KBM-7 (cell line): ENCODE measurements around the gene ATP2B3.

Experiments
- DNase-seq: peaks from one replicate; pipeline ENCODE4 v3.0.0-alpha.2; 2015
- in situ Hi-C: fragments of 300-500 bp; cut with MboI; formaldehyde crosslinking; loops from 2 replicates; pipeline ENCODE4 v1.14.3; 2020; ENCODE audit warnings: low sequenced_read_pairs, low pct_unique_long_range_greater_than_20kb, mixed read lengths

ATP2B3 gene

GRCh38 chrX:153583433-153583832, 66.0 kb downstream of the ATP2B3 start:
- DNase-seq, result no peak
- in situ Hi-C loops, result no loop called here

GRCh38 chrX:153585827-153586226, 68.4 kb downstream of the ATP2B3 start:
- no peak for DNase-seq
- in situ Hi-C loops, result no loop called here

GRCh38 chrX:153587342-153587741, 69.9 kb downstream of the ATP2B3 start:
- no peak for DNase-seq
- in situ Hi-C loops, result no loop called here

DNA sequence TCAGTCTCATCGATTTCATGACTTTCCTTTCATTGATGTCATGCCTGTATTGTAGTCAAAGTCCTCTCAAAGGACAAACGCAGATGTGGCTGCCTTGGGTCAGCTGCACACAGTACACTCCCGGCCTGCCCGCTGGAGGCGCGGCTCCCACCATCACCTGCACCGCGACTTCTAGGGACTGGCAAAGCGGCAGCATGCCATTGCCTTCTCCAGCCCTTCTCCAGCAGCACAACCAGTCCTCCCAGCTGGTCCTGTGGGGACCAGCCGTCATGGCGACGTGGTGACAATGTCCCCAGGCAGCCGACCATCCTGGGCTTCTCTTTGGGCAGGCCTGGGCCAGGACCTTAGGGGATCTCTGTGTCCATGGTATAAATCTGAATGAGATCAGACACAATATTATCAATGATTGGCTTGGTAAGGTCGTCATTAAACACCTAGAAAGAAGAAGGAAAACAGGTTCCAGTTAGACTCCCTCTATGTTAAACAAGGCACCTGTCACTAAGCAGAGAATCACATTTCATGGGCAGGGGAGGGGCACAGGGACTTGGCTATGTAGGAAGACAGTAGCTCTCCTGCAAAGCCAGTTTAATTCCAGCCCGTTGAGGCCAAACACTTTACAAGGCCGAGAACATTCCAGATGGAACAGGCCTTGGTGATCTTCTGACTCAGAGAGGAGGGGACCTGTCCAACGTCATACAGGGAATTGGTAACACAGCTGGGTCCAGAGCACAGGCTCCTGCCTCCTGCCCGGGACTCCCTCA, 70.8 kb downstream of the ATP2B3 start:
- in situ Hi-C loops, result no loop called here
- no peak for DNase-seq

GRCh38 chrX:153588782-153589446, 71.5 kb downstream of the ATP2B3 start:
- DNase-seq, result no peak
- in situ Hi-C loops, result no loop called here

DNA sequence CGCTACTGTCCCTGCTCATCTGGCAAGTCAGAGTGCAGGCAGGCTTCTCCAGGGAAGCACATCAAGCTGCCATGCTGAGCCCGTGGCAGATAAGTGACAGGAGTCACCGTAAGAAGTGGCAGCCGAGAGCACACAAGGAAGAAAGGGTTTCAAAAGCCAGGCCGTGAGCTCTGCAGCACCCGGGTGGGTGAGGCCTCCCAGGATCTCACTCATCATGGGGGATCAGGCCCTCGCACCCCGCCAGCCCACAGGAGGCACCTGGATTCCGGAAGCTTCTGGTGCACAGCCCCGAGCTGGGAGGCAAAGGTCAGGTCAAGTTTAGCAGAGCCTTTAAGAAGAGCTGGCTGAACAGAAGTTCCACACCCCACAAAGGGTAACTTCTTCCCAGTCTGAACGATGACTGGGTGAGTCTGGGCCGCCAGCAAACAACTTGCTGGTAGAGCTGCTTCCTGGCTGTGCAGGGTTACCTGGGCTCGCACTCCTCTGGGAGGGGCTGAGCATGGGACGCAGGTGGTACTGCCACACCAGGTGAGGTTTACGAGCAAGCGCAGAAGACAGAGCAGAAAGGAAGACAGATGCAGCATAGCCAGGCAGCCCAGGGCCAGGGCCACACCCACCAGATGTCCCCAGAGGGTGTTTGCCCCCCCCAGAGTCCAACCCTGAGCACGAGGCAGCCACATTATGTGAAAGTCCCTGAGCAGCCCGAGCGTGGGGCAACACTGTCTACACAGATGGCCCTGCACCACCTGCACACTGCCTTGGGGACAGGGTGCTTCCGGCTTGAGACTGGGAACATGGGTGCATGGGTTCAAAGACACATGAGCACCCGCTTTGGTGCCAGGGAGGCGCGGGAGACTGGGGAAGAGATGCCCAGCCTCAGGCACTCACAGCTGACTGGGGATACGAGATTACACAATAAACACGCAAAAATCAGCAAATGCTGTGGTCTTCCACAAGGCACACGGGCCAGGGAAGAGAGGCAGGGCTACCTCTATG, 73.8 kb downstream of the ATP2B3 start:
- no peak for DNase-seq
- in situ Hi-C loops, result no loop called here

DNA sequence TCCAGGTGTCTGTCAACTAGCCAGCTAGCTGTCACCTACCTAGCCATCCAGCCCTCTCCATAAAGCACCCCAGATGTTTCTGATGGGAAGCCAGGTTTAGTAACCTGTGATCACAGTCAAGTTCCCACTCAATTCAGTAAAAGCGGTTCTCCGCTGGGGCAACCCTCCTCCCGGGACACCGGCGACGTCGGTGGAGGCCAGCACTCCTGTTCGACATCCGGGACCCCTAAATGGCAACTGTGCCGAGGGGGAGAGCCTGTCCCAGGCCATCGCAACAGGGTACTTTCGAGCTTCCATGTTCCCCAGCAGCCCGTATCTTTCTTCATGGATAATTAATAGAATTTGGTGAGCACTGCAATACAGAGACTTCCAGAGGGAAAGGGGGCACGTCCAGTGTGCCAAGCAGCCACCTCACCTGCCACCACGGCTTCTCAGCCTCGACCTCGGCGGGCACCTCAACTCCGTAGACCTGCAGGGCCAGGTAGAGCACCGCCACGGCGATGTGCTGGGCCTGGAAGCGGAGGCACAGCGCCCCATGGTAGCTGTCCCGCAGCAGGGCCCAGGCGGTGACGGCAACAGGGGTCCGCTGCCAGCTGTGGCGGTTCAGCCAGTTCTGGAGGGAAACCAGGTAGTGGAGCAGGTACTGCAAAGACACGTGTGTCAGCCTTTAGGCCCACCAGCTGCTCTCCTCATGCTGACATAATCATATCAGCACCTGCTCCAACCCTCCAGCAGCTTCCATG, 74.8 kb downstream of the ATP2B3 start:
- in situ Hi-C loops, result no loop called here
- no peak for DNase-seq

- in situ Hi-C loops, result no loop called here
- no peak for DNase-seq
These were observed 75.7 kb downstream of the ATP2B3 start for GRCh38 chrX:153592966-153593688.

DNA sequence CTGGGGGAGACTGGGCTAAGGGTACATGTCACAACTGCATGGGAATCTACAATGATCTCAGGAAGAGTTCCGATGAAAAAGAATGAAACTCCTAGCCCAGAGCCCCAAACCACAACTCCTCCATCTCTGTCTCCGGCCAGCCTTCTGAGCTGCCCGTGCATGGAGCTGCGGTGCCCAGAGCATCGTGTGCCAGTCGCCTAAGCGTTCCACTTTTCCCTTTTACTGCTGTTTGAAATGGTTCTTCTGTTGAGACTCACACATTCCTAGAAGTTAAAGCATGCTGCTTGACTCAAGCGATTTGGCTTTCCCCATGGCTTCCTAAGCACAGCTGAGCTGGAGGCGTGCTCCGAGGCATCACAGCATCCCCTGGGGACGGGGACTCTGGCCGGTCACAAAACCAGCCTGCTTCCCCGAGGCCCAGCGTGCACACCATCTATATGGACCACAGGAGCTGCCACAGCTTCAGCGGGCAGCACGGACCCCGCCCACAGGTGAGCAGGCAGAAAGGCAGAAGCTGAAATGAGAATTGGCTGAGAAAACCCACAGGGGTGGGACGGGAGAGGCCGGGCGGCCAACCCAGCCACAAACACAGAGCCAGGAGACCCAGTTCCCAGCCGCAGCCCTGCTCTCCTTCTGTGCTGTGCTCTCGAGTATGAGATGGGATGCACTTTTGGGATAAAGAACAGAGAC, 76.5 kb downstream of the ATP2B3 start:
- in situ Hi-C loops, result no loop called here
- DNase-seq, result no peak

- no peak for DNase-seq
- in situ Hi-C loops, result no loop called here
These were observed 77.9 kb downstream of the ATP2B3 start for GRCh38 chrX:153595387-153595786.

- DNase-seq, result no peak
- in situ Hi-C loops, result no loop called here
These were observed 78.7 kb downstream of the ATP2B3 start for GRCh38 chrX:153595859-153596857.

DNA sequence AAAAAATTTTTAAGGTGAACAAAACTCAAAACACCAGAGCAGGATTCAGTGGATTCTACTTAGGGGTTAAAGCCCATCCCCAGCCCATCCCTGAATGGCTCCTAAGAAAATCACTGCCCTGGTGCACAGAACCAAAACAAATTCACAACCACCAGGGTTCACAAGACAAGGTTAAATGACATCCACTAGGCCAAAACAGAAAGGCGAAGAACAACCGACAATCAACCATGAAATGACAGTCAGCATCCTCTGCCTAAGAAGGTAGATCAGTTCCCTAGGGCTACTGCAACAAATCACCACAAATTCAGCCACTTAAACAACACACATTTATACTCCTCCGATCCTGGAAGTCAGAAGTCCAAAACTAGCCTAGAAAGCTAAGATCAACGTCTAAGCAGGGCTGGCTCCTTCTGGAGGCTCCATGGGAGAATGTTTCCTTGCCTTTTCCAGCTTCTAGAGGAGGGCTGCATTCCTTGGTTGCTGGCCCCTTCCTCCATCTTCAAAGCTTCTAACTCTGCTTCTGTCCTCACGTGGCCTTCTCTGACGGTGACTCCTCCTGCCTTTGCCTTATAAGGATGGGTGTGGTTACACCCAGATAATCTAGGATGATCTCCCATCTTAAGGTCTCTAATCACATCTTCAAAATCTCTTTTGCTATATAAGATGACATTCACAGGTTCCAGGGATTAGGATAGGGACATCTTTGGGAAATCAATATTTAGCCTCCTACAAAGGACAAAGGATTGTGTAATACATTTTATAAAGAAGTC, 79.7 kb downstream of the ATP2B3 start:
- in situ Hi-C loops, result no loop called here

GRCh38 chrX:153598541-153599191, 81.2 kb downstream of the ATP2B3 start, which contains the start of gene CCNQ:
TSS of gene CCNQ (minus strand) at chrX:153599139. CDS start at chrX:153599073, 66 bp downstream.
- in situ Hi-C loops, result no loop called here
- peak; percentile 56 for DNase-seq

More for the DNA sequence above, 79.7 kb downstream of the ATP2B3 start:
- DNase-seq, result peak; percentile 11

DNA sequence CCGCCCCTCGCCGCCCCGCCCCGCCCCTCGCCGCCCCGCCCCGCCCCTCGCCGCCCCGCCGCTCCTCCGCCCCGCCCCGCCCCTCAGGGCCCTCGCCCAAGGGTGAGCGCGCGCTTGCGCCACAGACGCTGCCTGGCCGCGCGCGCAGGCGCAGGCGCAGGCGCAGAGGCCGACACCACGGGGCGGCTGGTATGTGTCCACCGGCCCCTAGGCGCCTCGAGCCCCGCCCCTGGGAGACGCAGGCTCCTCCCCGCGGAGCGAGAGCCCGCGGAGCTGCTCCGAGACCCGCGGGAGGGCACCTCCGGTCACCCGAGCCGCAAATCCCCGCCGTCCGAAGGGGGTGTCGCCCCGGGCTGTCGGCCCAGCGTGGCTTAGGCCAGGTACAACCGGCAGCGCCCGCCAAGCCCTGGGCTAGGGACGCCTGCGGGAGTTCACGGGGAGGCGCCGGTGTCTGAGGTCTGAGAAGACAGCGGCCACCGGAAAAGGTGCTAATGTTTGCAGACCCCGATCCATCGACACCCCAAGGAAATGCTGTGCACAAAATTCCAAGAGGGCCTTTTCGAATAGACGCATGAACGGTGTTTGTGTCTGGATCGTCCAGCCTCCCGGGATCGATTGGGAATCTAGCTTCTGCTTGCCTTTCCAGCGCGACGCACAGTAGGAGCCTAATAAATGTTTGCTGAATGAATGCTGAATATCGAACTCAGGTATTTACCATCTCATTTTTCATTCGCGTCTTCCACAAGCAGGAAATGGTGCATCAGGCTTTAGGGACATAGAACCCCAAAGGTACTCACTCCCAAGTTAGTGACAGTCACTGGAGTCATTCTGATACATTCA, 82.0 kb downstream of the ATP2B3 start:
- in situ Hi-C loops, result no loop called here
- peak; percentile 91 for DNase-seq

- in situ Hi-C loops, result no loop called here
These were observed 82.6 kb downstream of the ATP2B3 start for GRCh38 chrX:153600032-153600373.

More at GRCh38 chrX:153600032-153600373, 82.6 kb downstream of the ATP2B3 start:
- peak; percentile 37 for DNase-seq
